ENCODE results near the gene UGT2A1.

- TF ChIP-seq CTCF (conservative IDR thresholded peaks at IDR 0.05; ENCODE audit: low read length), result no peak
- TF ChIP-seq EZH2phosphoT487 (IDR thresholded peaks at IDR 0.05; ENCODE audit: borderline replicate concordance, low read depth, low read length), result no peak
These were observed 75.8 kb downstream of the UGT2A1 start for GRCh38 chr4:69577245-69577644.

Measured in OCI-LY7 (cell line).